ENCODE measurements around the gene RXRB. TPM values are rescaled to one million over a fixed set of nuclear protein-coding genes. Genes with fewer than 3 reads are reported as not detected.

The RXRB gene
- total and polyA plus RNA-seq, 2 of the 8 experiments (the other 6 are each of a cell fraction or from before 2014, with no cell fraction given): 13.0 to 18.1 TPM

DNA sequence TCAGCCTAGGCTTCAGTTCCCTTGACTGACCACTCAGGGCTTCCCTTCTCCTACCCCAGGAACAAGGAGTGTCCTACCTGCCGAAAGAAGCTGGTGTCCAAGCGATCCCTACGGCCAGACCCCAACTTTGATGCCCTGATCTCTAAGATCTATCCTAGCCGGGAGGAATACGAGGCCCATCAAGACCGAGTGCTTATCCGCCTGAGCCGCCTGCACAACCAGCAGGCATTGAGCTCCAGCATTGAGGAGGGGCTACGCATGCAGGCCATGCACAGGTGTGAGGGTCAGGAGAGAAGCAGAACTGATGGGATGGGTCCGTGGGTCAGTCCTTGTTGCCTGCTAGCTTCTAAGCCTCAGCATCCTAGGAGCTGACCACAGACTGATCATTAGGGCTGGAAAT is 9.4 kb upstream of the RXRB start:
- no peak overlapping the region for H3K56ac ChIP-seq (replicated peaks; ENCODE audit: insufficient read length, low read depth, low read length)
- TF ChIP-seq, protein P1, sequence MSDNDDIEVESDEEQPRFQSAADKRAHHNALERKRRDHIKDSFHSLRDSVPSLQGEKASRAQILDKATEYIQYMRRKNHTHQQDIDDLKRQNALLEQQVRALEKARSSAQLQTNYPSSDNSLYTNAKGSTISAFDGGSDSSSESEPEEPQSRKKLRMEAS (IDR thresholded peaks at IDR 0.05): no peak
- TF ChIP-seq YY1 (IDR thresholded peaks at IDR 0.05; ENCODE audit: low read depth, low read length) (no peak), RNF2 (IDR thresholded peaks at IDR 0.05; ENCODE audit: borderline replicate concordance, low read depth, low read length, missing control alignments, poor library complexity, severe bottlenecking) (no peak), EZH2 (IDR thresholded peaks at IDR 0.05; ENCODE audit: low read depth, low read length, severe bottlenecking) (no peak), BRCA1 (IDR thresholded peaks at IDR 0.05; ENCODE audit: low read depth, low read length) (no peak), KDM1A (IDR thresholded peaks at IDR 0.05; ENCODE audit: borderline replicate concordance, low read length) (no peak), CREB1 (IDR thresholded peaks at IDR 0.05) (no peak)
- TF ChIP-seq, protein P2, sequence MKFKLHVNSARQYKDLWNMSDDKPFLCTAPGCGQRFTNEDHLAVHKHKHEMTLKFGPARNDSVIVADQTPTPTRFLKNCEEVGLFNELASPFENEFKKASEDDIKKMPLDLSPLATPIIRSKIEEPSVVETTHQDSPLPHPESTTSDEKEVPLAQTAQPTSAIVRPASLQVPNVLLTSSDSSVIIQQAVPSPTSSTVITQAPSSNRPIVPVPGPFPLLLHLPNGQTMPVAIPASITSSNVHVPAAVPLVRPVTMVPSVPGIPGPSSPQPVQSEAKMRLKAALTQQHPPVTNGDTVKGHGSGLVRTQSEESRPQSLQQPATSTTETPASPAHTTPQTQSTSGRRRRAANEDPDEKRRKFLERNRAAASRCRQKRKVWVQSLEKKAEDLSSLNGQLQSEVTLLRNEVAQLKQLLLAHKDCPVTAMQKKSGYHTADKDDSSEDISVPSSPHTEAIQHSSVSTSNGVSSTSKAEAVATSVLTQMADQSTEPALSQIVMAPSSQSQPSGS (IDR thresholded peaks at IDR 0.05; ENCODE audit: low read length): no peak
- TF ChIP-seq, protein P3, sequence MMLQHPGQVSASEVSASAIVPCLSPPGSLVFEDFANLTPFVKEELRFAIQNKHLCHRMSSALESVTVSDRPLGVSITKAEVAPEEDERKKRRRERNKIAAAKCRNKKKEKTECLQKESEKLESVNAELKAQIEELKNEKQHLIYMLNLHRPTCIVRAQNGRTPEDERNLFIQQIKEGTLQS (IDR thresholded peaks at IDR 0.05; ENCODE audit: insufficient read depth, low read depth, low read length): no peak
- TF ChIP-seq, protein P4, sequence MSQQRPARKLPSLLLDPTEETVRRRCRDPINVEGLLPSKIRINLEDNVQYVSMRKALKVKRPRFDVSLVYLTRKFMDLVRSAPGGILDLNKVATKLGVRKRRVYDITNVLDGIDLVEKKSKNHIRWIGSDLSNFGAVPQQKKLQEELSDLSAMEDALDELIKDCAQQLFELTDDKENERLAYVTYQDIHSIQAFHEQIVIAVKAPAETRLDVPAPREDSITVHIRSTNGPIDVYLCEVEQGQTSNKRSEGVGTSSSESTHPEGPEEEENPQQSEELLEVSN (IDR thresholded peaks at IDR 0.05): no peak

More for the DNA sequence above, 9.4 kb upstream of the RXRB start:
- Histone ChIP-seq H3K4ac (replicated peaks; ENCODE audit: insufficient read length, low read depth, low read length) (no peak overlapping the region), H3K27me3 (replicated peaks in 1 of 4; ENCODE audit: control insufficient read depth in 3 of 4, extremely low read depth in 1 of 4, insufficient read depth in 3 of 4, low read length in 3 of 4) (peaks cover 22 to 68% (median 58%) of the 10 kb centered on the region in 4 experiments), H4K91ac (replicated peaks; ENCODE audit: insufficient read length, low read length) (no peak overlapping the region), H3K23ac (ENCODE audit: insufficient read length) (no peak overlapping the region), H4K8ac (ENCODE audit: extremely low read depth, insufficient read depth, low read length) (no peak overlapping the region), H2AK5ac (ENCODE audit: low read depth, low read length) (no peak overlapping the region), H4K5ac (ENCODE audit: insufficient read length, low read depth, low read length) (no peak overlapping the region), H4K20me1 (replicated peaks in 1 of 2; ENCODE audit: control insufficient read depth in 1 of 2, insufficient read depth in 2 of 2, low read length in 2 of 2) (peaks cover 2 to 10% of the 10 kb centered on the region in 2 experiments), H2BK15ac (ENCODE audit: low read length) (no peak overlapping the region), H3K36me3 (ENCODE audit: control insufficient read depth in 2 of 4, insufficient read depth in 4 of 4, low read length in 3 of 4) (peaks cover 2 to 7% (median 4%) of the 10 kb centered on the region in 4 experiments; a peak in 3 of 8 replicates), H3K18ac (ENCODE audit: extremely low read depth, low read length) (no peak overlapping the region), H3K27ac (ENCODE audit: low read depth, low read length) (no peak overlapping the region), H2BK12ac (ENCODE audit: low read depth, low read length) (no peak overlapping the region), H2BK20ac (ENCODE audit: low read length) (no peak overlapping the region), H2BK120ac (replicated peaks; ENCODE audit: low read depth, low read length) (no peak overlapping the region), H3K4me3 (ENCODE audit: extremely low read depth in 1 of 4, insufficient read depth in 2 of 4, low read depth in 3 of 4, low read length in 4 of 4) (no peak overlapping the region), H3K4me1 (replicated peaks in 1 of 4; ENCODE audit: control insufficient read depth in 3 of 4, insufficient read depth in 4 of 4, low read length in 3 of 4) (peaks cover 0 to 21% (median 13%) of the 10 kb centered on the region in 4 experiments; a peak in 6 of 7 replicates), H3K79me2 (ENCODE audit: control insufficient read depth in 1 of 2, insufficient read depth in 2 of 2, low read length in 2 of 2) (no peaks in the 10 kb centered on the region), H3K9ac (replicated peaks in 1 of 4; ENCODE audit: extremely low read depth in 1 of 4, low read depth in 3 of 4, low read length in 3 of 4) (no peak overlapping the region), H2BK5ac (ENCODE audit: low read depth, low read length) (no peak overlapping the region), H3K23me2 (ENCODE audit: low read depth, low read length) (peaks cover 29% of the 10 kb centered on the region; the same call in 1 of the 2 replicates), H3K14ac (ENCODE audit: insufficient read length) (no peak overlapping the region), H3K4me2 (ENCODE audit: insufficient read depth in 1 of 2, low read depth in 2 of 2, low read length in 2 of 2) (no peak overlapping the region), H2AFZ (ENCODE audit: low read length) (no peak overlapping the region), H3K79me1 (ENCODE audit: low read depth, low read length) (no peaks in the 10 kb centered on the region; the same call in 1 of the 2 replicates), H3K9me3 (ENCODE audit: insufficient read depth in 2 of 2, low read depth in 1 of 2, low read length in 1 of 2) (no peaks in the 10 kb centered on the region)
- POLR2A ChIA-PET (ENCODE audit: partially characterized antibody): interaction anchor here (0.8 to 2.0 kb wide), 3 partner anchors 10 to 59 kb away, joined by 3 to 7 read pairs (median 3); no protein-coding TSS in a partner anchor
- FAIRE-seq (no peak), DNase-seq (ENCODE audit: low read depth in 1 of 2, low spot score in 2 of 2) (no peak)
- WGBS, 2 experiments (ENCODE audit: extremely low coverage in 1 of 2, insufficient coverage in 1 of 2, insufficient read length in 1 of 2, insufficient replicate concordance in 2 of 2, low coverage in 1 of 2, low lambda C conversion rate in 2 of 2, missing lambda C conversion rate in 1 of 2): 88% methylated on average over 10 of the region's 10 CpGs; no CpG with 5 or more reads in 1 of the 2 experiments
- CTCF ChIA-PET (ENCODE audit: partially characterized antibody): interaction anchor here (1.3 to 6.3 kb wide), 5 partner anchors 12 to 48 kb away, joined by 3 to 60 read pairs (median 6); no protein-coding TSS in a partner anchor

Data from H1 (cell line).